Measurements from ENCODE around the gene TEX29. TPM values are rescaled to one million over a fixed set of nuclear protein-coding genes. Genes with fewer than 3 reads are reported as not detected.

TEX29 gene
- total RNA-seq, 1 experiment from 2014 or later = not detected

DNA sequence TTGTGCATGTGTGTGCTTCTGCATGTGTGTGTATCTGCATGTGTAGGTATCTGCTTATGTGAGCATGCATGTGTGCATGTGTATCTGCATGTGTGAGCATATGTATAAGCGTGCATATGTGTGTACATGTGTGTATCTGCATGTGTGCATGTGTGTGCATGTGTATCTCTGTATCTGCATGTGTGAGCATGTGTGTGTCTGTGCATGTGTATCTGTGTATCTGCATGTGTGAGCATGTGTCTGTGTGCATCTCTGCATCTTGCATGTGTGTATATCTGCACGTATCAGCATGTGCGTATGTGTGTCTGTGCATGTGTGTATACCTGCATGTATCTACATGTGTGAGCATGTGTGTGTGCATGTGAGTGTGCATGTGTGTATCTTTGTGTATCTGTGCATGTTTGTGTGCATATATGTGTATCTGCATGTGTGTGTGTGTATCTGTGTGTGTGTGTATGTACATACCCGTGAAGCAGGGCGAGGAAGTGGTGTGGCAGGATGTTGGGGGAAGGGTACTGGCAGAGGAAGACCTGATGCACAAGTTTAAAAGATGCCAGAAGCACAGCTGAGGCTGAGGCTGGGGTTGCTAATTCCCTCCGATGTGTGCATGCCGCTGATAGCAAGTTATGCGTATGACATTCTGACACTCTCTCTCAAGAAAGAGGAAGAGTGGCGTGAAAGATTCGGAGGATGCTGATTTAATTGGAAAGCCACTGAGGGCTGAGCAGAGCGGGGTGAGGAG, 64.2 kb downstream of the TEX29 start:
- Histone ChIP-seq H3K27me3 (replicated peaks; ENCODE audit: control insufficient read depth, insufficient read depth, low read length) (no peaks in the 10 kb centered on the region), H3K4me1 (no peaks in the 10 kb centered on the region), H3K4me3 (ENCODE audit: low read depth, low read length) (no peak overlapping the region), H3K36me3 (ENCODE audit: control insufficient read depth, insufficient read depth, low read length) (no peaks in the 10 kb centered on the region), H3K9me3 (no peaks in the 10 kb centered on the region; the same call in 1 of the 2 replicates)
- Mint-ChIP-seq H3K9me3 (ENCODE audit: unreplicated experiment) (no peaks in the 10 kb centered on the region), H3K4me1 (ENCODE audit: low read depth, unreplicated experiment) (no peaks in the 10 kb centered on the region), H3K27me3 (ENCODE audit: insufficient read depth, unreplicated experiment) (peaks cover 10% of the 10 kb centered on the region), H3K4me3 (ENCODE audit: unreplicated experiment) (no peak overlapping the region), H3K27ac (ENCODE audit: unreplicated experiment) (no peak overlapping the region), H3K36me3 (ENCODE audit: insufficient read depth, unreplicated experiment) (no peaks in the 10 kb centered on the region)
- intact Hi-C loops (cut with micrococcal nuclease; ENCODE audit: unreplicated experiment) = no loop called here
- BruUV-seq (replicated peaks) = no TSS peak
- TF ChIP-seq, protein P1, sequence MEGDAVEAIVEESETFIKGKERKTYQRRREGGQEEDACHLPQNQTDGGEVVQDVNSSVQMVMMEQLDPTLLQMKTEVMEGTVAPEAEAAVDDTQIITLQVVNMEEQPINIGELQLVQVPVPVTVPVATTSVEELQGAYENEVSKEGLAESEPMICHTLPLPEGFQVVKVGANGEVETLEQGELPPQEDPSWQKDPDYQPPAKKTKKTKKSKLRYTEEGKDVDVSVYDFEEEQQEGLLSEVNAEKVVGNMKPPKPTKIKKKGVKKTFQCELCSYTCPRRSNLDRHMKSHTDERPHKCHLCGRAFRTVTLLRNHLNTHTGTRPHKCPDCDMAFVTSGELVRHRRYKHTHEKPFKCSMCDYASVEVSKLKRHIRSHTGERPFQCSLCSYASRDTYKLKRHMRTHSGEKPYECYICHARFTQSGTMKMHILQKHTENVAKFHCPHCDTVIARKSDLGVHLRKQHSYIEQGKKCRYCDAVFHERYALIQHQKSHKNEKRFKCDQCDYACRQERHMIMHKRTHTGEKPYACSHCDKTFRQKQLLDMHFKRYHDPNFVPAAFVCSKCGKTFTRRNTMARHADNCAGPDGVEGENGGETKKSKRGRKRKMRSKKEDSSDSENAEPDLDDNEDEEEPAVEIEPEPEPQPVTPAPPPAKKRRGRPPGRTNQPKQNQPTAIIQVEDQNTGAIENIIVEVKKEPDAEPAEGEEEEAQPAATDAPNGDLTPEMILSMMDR (IDR thresholded peaks at IDR 0.05; ENCODE audit: insufficient read depth in 1 of 2, low read depth in 1 of 2, low read length in 1 of 2, severe bottlenecking in 1 of 2, unreplicated experiment in 1 of 2) = no peak
- DNase-seq = no peak
- CTCF ChIA-PET = no interaction called here
- POLR2A ChIA-PET = no interaction called here

DNA sequence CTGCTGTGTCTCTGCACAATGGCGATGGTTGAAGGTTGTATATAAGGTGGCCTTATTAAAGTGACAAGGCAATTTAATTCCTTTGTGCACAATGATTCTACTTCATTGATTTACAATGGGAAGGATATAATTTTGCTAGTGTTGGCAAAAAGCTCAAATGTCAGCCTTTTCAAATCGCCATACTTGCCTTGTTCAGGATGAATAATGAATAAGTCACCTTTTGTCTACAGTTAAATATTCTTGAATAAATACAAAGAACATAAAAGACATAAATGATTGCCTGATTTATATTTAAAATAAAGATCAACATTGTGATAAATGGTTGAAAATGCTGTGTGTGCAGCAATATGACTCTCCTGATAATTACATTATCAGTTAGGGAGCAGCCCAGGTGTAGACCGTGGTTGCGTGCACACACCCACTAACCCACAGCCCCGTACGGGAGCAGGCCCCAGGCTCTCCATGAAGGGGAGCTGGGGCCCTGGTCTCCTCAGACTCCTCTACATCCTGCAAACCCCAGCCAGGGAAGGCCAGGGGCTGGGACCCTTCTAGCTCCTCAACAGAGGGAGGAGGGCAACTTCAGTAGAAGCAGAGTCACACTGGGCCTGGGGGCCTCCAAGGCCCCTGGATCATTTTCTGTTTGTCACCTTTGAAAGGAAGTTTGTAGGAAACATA, 64.9 kb downstream of the TEX29 start:
- no peak overlapping the region for H3K27ac Mint-ChIP-seq (ENCODE audit: unreplicated experiment)
- Histone ChIP-seq H3K9me3 (no peaks in the 10 kb centered on the region; the same call in 1 of the 2 replicates), H3K4me1 (no peaks in the 10 kb centered on the region), H3K4me3 (ENCODE audit: low read depth, low read length) (no peak overlapping the region), H3K27me3 (replicated peaks; ENCODE audit: control insufficient read depth, insufficient read depth, low read length) (no peaks in the 10 kb centered on the region), H3K36me3 (ENCODE audit: control insufficient read depth, insufficient read depth, low read length) (no peaks in the 10 kb centered on the region)
- TF ChIP-seq, protein P1 (IDR thresholded peaks at IDR 0.05; ENCODE audit: insufficient read depth in 1 of 2, low read depth in 1 of 2, low read length in 1 of 2, severe bottlenecking in 1 of 2, unreplicated experiment in 1 of 2) = no peak
- H3K4me3 Mint-ChIP-seq (ENCODE audit: unreplicated experiment) = no peak overlapping the region
- DNase-seq = no peak
- H3K9me3 Mint-ChIP-seq (ENCODE audit: unreplicated experiment) = no peaks in the 10 kb centered on the region
- CTCF ChIA-PET = no interaction called here
- H3K36me3 Mint-ChIP-seq (ENCODE audit: insufficient read depth, unreplicated experiment) = no peaks in the 10 kb centered on the region
- peaks cover 10% of the 10 kb centered on the region for H3K27me3 Mint-ChIP-seq (ENCODE audit: insufficient read depth, unreplicated experiment)
- H3K4me1 Mint-ChIP-seq (ENCODE audit: low read depth, unreplicated experiment) = no peaks in the 10 kb centered on the region
- no TSS peak for BruUV-seq (replicated peaks)
- POLR2A ChIA-PET = no interaction called here
- intact Hi-C loops (cut with micrococcal nuclease; ENCODE audit: unreplicated experiment) = no loop called here

DNA sequence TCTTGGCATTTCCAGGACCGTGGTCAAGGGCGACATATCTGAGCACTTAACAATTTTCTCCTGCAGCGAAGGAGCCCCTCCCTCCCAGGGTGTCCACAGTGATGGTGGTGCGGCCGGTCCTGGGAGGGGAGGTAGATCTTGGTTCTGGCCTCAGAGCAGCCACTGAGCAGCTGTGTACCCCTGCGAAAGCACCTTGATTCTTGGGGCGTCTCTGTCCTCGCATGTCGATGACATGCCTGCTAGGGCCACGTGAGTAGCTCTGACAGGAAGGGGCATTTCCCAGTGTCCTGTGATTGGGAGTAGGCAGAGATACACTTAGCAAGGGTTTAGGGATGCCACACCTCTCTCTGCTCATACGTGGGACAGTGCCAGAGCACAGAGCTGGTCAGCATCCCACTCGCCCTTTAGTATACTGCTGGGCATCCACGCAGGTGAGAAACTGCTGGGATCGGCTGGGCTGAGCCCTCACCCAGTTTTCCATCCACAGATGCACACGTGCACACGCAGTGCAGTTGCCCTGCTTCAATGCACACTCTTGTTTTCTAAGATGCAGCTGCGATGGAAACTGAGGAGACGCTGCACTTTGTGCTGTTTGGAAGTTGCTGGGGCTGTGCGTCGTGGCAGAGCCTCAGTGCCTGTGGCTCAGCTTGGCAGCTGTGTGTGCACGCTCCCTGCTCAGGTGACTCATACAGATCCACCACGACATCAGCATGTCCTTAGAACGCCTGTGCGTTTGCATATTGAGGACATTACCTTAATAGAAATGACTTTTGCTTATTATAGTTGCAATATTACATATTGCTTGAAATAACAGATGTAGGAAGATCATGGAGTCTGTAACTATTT, 66.8 kb downstream of the TEX29 start:
- ChIA-PET POLR2A (no interaction called here), CTCF (no interaction called here)
- no peaks in the 10 kb centered on the region for H3K27me3 ChIP-seq (replicated peaks; ENCODE audit: control insufficient read depth, insufficient read depth, low read length)
- no peak for DNase-seq
- BruUV-seq (replicated peaks) = no TSS peak
- H3K4me1 Mint-ChIP-seq (ENCODE audit: low read depth, unreplicated experiment) = no peaks in the 10 kb centered on the region
- H3K36me3 Mint-ChIP-seq (ENCODE audit: insufficient read depth, unreplicated experiment) = no peaks in the 10 kb centered on the region
- no peak overlapping the region for H3K4me3 ChIP-seq (ENCODE audit: low read depth, low read length)
- no peaks in the 10 kb centered on the region for H3K9me3 ChIP-seq
- no peaks in the 10 kb centered on the region for H3K9me3 Mint-ChIP-seq (ENCODE audit: unreplicated experiment)
- no peaks in the 10 kb centered on the region for H3K4me1 ChIP-seq
- H3K27ac Mint-ChIP-seq (ENCODE audit: unreplicated experiment) = no peak overlapping the region
- intact Hi-C loops (cut with micrococcal nuclease; ENCODE audit: unreplicated experiment) = no loop called here
- TF ChIP-seq, protein P1 (IDR thresholded peaks at IDR 0.05; ENCODE audit: insufficient read depth in 1 of 2, low read depth in 1 of 2, low read length in 1 of 2, severe bottlenecking in 1 of 2, unreplicated experiment in 1 of 2) = no peak
- H3K4me3 Mint-ChIP-seq (ENCODE audit: unreplicated experiment) = no peak overlapping the region
- H3K27me3 Mint-ChIP-seq (ENCODE audit: insufficient read depth, unreplicated experiment) = peaks cover 5% of the 10 kb centered on the region
- no peaks in the 10 kb centered on the region for H3K36me3 ChIP-seq (ENCODE audit: control insufficient read depth, insufficient read depth, low read length)
